ENCODE results near the gene CERT1.

Gene CERT1

DNA sequence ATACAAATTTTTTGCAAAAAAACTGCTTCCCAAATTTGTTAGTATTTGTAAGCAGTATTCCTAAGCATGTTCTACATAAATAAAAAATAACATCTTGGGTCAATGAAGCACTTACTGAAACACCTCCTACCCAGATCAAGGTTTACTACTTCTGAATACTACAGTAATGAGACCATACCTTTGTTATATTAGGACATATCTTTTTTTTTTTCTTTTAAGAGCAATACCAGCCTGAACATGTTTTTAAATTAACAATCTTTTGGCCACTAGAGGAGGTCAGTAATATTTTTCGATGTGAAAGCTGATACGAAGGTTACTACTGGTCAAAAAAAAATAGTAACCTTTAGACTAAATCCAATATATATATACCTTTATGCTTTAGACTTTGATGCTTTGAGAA lies 72.7 kb downstream of the CERT1 start:
- Histone ChIP-seq H3K27me3 (ENCODE audit: insufficient read depth, low read length, poor library complexity, severe bottlenecking) (no peaks in the 10 kb centered on the region), H3K9me2 (replicated peaks; ENCODE audit: low read depth, low read length) (no peaks in the 10 kb centered on the region), H2AFZ (ENCODE audit: low read length) (no peak overlapping the region), H3K4me2 (ENCODE audit: low read depth, low read length, poor library complexity, severe bottlenecking) (no peak overlapping the region), H3K9me3 (ENCODE audit: insufficient read depth, low read depth, low read length) (peaks cover 8% of the 10 kb centered on the region; the same call in 1 of the 2 replicates), H3K4me1 (ENCODE audit: insufficient read depth, low read length, poor library complexity, severe bottlenecking) (no peaks in the 10 kb centered on the region), H3K79me2 (ENCODE audit: insufficient read depth, low read length) (peaks cover 4% of the 10 kb centered on the region; the same call in 1 of the 2 replicates), H3F3A (ENCODE audit: low read depth) (no peaks in the 10 kb centered on the region), H3K4me3 (ENCODE audit: low read length, poor library complexity, severe bottlenecking) (no peak overlapping the region), H3K36me3 (ENCODE audit: insufficient read depth, low read length) (no peaks in the 10 kb centered on the region; the same call in 1 of the 2 replicates), H3K9ac (ENCODE audit: low read depth, low read length, poor library complexity, severe bottlenecking) (no peak overlapping the region), H4K20me1 (ENCODE audit: insufficient read depth, low read length, poor library complexity, severe bottlenecking) (no peaks in the 10 kb centered on the region)
- 0 out of 2 replicates have a peak, but pooled peaks have one; percentile 14 for TF ChIP-seq CTCF (conservative IDR thresholded peaks at IDR 0.05; ENCODE audit: low read length)
- TF ChIP-seq EZH2phosphoT487 (IDR thresholded peaks at IDR 0.05; ENCODE audit: borderline replicate concordance), result no peak

DNA sequence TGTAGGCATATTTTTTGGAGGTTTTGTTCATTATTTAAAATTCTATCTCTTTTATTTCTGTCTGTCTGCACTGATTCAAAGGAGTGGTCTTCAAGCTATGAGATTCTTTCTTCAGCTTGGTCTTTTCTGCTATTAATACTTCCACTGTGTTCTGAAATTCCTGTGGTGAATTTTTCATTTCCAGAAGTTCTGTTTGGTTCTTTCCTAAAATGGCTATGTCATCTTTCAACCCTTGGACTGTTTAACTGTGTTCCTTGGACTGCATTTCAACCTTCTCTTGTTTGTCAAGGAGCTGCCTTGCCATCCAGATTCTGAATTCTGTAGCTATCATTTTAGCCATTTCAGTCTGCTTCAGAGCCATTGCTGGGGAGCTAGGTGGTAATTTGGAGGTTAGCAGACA lies 76.3 kb downstream of the CERT1 start:
- H3K4me1 ChIP-seq (ENCODE audit: insufficient read depth, low read length, poor library complexity, severe bottlenecking), result no peaks in the 10 kb centered on the region
- no peak overlapping the region for H3K4me2 ChIP-seq (ENCODE audit: low read depth, low read length, poor library complexity, severe bottlenecking)
- H3K36me3 ChIP-seq (ENCODE audit: insufficient read depth, low read length), result peaks cover 3% of the 10 kb centered on the region
- no peaks in the 10 kb centered on the region for H3K27me3 ChIP-seq (ENCODE audit: insufficient read depth, low read length, poor library complexity, severe bottlenecking)
- H2AFZ ChIP-seq (ENCODE audit: low read length), result no peak overlapping the region
- H3K9me3 ChIP-seq (ENCODE audit: insufficient read depth, low read depth, low read length), result no peaks in the 10 kb centered on the region
- no peak overlapping the region for H3K4me3 ChIP-seq (ENCODE audit: low read length, poor library complexity, severe bottlenecking)
- H3K9ac ChIP-seq (ENCODE audit: low read depth, low read length, poor library complexity, severe bottlenecking), result no peak overlapping the region
- H3K79me2 ChIP-seq (ENCODE audit: insufficient read depth, low read length), result peaks cover 4% of the 10 kb centered on the region; the same call in 1 of the 2 replicates
- no peaks in the 10 kb centered on the region for H4K20me1 ChIP-seq (ENCODE audit: insufficient read depth, low read length, poor library complexity, severe bottlenecking)
- H3K9me2 ChIP-seq (replicated peaks; ENCODE audit: low read depth, low read length), result no peaks in the 10 kb centered on the region
- no peaks in the 10 kb centered on the region; the same call in 1 of the 2 replicates for H3F3A ChIP-seq (ENCODE audit: low read depth)
- TF ChIP-seq CTCF (conservative IDR thresholded peaks at IDR 0.05; ENCODE audit: low read length) (no peak), EZH2phosphoT487 (IDR thresholded peaks at IDR 0.05; ENCODE audit: borderline replicate concordance) (no peak)

- TF ChIP-seq EZH2phosphoT487 (IDR thresholded peaks at IDR 0.05; ENCODE audit: borderline replicate concordance) (no peak), CTCF (conservative IDR thresholded peaks at IDR 0.05; ENCODE audit: low read length) (no peak)
- Histone ChIP-seq H3F3A (ENCODE audit: low read depth) (no peaks in the 10 kb centered on the region; the same call in 1 of the 2 replicates), H3K4me1 (ENCODE audit: insufficient read depth, low read length, poor library complexity, severe bottlenecking) (no peaks in the 10 kb centered on the region), H3K4me2 (ENCODE audit: low read depth, low read length, poor library complexity, severe bottlenecking) (no peak overlapping the region), H4K20me1 (ENCODE audit: insufficient read depth, low read length, poor library complexity, severe bottlenecking) (no peaks in the 10 kb centered on the region), H2AFZ (ENCODE audit: low read length) (no peak overlapping the region), H3K9me2 (replicated peaks; ENCODE audit: low read depth, low read length) (no peaks in the 10 kb centered on the region), H3K79me2 (ENCODE audit: insufficient read depth, low read length) (peaks cover 4% of the 10 kb centered on the region; the same call in 1 of the 2 replicates), H3K27me3 (ENCODE audit: insufficient read depth, low read length, poor library complexity, severe bottlenecking) (no peaks in the 10 kb centered on the region), H3K4me3 (ENCODE audit: low read length, poor library complexity, severe bottlenecking) (no peak overlapping the region), H3K9me3 (ENCODE audit: insufficient read depth, low read depth, low read length) (no peaks in the 10 kb centered on the region), H3K9ac (ENCODE audit: low read depth, low read length, poor library complexity, severe bottlenecking) (no peak overlapping the region), H3K36me3 (ENCODE audit: insufficient read depth, low read length) (peaks cover 3% of the 10 kb centered on the region)
These were observed 77.5 kb downstream of the CERT1 start for GRCh38 chr5:75433814-75434506.
